HG03025 (cell line): Measurements from ENCODE around the gene TLE2.

Source experiments
- ATAC-seq: cut with Tn5 transposase; IDR thresholded peaks from one replicate; pipeline ENCODE4 v1.9.1; 2021; ENCODE audit warnings: mild to moderate bottlenecking, moderate library complexity; ENCODE audit not compliant: unreplicated experiment, low FRiP score

Gene TLE2

GRCh38 chr19:3029065-3029923 is at the start of gene TLE2:
Gene TLE2 (minus strand): TSS chr19:3029280. CDS start chr19:3028904, 376 bp downstream.
- ATAC-seq = no peak

GRCh38 chr19:3075605-3076431 is 46.7 kb upstream of the TLE2 start:
- ATAC-seq = no peak

GRCh38 chr19:3073931-3074595 is 45.0 kb upstream of the TLE2 start:
- no peak for ATAC-seq

- no peak for ATAC-seq
Measured at GRCh38 chr19:3073159-3073563, 44.1 kb upstream of the TLE2 start.

GRCh38 chr19:3071768-3072167 is 42.7 kb upstream of the TLE2 start:
- no peak for ATAC-seq

- no peak for ATAC-seq
Measured at GRCh38 chr19:3068071-3068470, 39.0 kb upstream of the TLE2 start.

- no peak for ATAC-seq
Measured at GRCh38 chr19:3067563-3067962, 38.5 kb upstream of the TLE2 start.

GRCh38 chr19:3066482-3067049 is 37.5 kb upstream of the TLE2 start:
- ATAC-seq = no peak

- ATAC-seq = peak; percentile 42
Measured at GRCh38 chr19:3065675-3066357, 36.7 kb upstream of the TLE2 start.

- ATAC-seq = no peak
Measured at GRCh38 chr19:3064011-3064330, 34.9 kb upstream of the TLE2 start.

GRCh38 chr19:3062165-3063105 is 33.4 kb upstream of the TLE2 start, which contains the start of gene TLE5:
Gene TLE5 (minus strand): TSS chr19:3062495. CDS start chr19:3062200, 295 bp downstream.
- no peak for ATAC-seq

GRCh38 chr19:3061182-3062161 is 32.4 kb upstream of the TLE2 start:
- no peak for ATAC-seq

- ATAC-seq = no peak
Measured at GRCh38 chr19:3060857-3061181, 31.7 kb upstream of the TLE2 start.

GRCh38 chr19:3059653-3060052 is 30.6 kb upstream of the TLE2 start:
- ATAC-seq = no peak

GRCh38 chr19:3058821-3059314 is 29.8 kb upstream of the TLE2 start:
- no peak for ATAC-seq

- no peak for ATAC-seq
Measured at GRCh38 chr19:3058009-3058820, 29.1 kb upstream of the TLE2 start.

- no peak for ATAC-seq
Measured at GRCh38 chr19:3057275-3057714, 28.2 kb upstream of the TLE2 start.
